Measurements from ENCODE around the gene KIF5A. TPM values are rescaled to one million over a fixed set of nuclear protein-coding genes. Genes with fewer than 3 reads are reported as not detected.
"Not testable (repeated sequence)": the region's sequence is repeated elsewhere in the genome, so short reads cannot be mapped to it uniquely, and the experiment has no call there.

KIF5A gene
- total RNA-seq, 3 donors from 2014 or later = 0.56 to 0.98 (median 0.68) TPM

DNA sequence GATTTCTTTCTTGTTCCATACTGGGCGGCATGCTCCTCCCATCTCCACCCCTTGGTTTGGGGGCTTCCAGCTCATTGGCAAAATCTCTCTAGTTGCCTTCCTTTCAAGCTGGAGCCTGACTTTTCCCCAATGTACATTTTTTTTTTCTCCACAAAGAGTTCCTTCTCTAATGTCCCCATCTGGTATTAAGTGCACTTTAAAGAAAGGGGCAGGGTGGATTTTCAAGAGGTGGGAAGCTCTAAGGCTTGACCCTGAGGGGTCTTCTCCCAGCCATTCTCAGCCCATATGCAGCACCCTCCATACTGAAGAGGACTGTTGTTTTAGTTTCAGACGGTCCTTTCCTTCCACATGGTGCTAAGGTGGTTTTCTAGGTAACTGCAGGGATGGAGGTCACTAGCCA, 35.3 kb downstream of the KIF5A start:
- DNase-seq = no peak
- H3K27me3 Mint-ChIP-seq (ENCODE audit: low read depth) = peaks cover 12% of the 10 kb centered on the region
- H3K4me1 Mint-ChIP-seq (ENCODE audit: low read depth) = peaks cover 3% of the 10 kb centered on the region
- H3K9me3 Mint-ChIP-seq = no peaks in the 10 kb centered on the region
- no peak overlapping the region for H3K4me3 Mint-ChIP-seq
- no peak for ATAC-seq
- no peaks in the 10 kb centered on the region for H3K36me3 Mint-ChIP-seq (ENCODE audit: insufficient read depth)

DNA sequence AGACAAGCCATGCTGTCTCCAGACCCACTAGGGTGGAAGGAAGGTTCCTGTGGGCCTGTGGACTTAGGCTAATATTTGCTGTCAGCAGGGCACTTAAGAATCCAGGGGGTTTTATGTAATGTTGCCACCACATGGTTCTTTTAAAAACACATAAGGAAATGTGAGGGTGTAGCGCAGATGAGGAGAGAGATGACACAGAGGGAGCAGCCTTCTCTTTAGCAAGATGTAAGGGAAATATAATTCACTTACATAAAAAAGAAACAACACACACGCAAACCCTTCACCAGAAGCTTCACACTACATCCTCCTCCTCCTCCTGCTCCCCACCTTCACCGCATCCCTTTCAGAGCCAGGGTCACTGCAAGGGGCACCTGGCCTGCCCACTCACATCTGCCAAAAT, 36.3 kb downstream of the KIF5A start:
- Mint-ChIP-seq H3K9me3 (no peaks in the 10 kb centered on the region), H3K4me3 (no peak overlapping the region), H3K36me3 (ENCODE audit: insufficient read depth) (no peaks in the 10 kb centered on the region), H3K4me1 (ENCODE audit: low read depth) (peaks cover 9% of the 10 kb centered on the region), H3K27me3 (ENCODE audit: low read depth) (peaks cover 12% of the 10 kb centered on the region)
- DNase-seq (no peak), ATAC-seq (no peak)

DNA sequence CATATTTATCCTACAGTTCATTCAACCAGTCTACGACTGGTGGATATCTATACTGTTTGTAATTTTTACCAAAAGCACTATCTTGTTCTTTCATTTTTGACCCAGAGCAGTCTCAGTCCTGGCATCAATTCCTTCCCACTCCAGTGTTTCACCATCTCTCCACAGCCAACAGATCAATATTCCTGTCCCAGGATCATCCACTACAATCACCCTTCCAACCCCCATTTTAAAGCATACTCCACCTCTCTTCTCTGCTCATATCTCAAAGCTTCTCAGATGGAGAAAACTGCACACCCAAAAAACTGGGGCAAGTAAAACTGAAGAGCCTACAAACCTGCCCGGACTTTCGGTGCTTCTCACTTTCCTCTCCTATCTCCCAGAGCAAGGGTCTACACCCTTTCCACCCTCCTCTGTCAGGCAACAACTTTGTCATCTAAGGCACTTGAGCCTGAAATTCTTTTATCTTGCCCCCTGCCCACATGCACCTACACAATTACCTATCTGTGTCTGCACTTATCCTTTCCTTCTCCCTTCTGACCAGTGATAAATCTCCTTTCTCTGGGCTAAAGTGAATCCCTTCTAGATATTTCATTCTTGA, 37.1 kb downstream of the KIF5A start:
- H3K4me1 Mint-ChIP-seq (ENCODE audit: low read depth) = peaks cover 14% of the 10 kb centered on the region
- peaks cover 12% of the 10 kb centered on the region for H3K27me3 Mint-ChIP-seq (ENCODE audit: low read depth)
- H3K36me3 Mint-ChIP-seq (ENCODE audit: insufficient read depth) = no peaks in the 10 kb centered on the region
- H3K4me3 Mint-ChIP-seq = no peak overlapping the region
- no peak for ATAC-seq
- H3K9me3 Mint-ChIP-seq = no peaks in the 10 kb centered on the region
- no peak for DNase-seq

DNA sequence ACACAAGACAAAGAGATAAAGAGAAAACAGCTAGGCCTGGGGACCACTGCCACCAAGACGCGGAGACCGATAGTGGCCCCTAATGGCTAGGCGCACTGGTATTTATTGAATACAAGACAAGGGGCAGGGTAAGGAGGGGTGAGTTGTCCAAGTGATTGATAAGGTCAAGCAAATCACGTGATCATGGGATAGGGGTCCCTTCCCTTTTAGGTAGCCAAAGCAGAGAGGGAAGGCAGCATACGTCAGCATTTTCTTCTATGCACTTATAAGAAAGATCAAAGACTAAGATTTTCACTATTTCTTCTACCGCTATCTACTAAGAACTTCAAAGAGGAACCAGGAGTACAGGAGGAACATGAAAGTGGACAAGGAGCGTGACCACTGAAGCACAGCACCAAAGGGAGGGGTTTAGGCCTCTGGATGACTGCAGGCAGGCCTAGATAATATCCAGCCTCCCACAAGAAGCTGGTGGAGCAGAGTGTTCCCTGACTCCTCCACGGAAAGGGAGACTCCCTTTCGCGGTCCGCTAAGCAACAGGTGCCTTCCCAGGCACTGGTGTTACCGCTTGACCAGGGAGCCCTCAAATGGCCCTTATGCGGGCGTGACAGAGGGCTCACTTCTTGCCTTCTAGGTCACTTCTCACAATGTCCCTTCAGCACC, 39.2 kb downstream of the KIF5A start:
- not testable (repeated sequence) for H3K9me3 Mint-ChIP-seq; H3K27me3 Mint-ChIP-seq (ENCODE audit: low read depth); H3K36me3 Mint-ChIP-seq (ENCODE audit: insufficient read depth); DNase-seq; H3K4me3 Mint-ChIP-seq; ATAC-seq
- peaks cover 25% of the 10 kb centered on the region for H3K4me1 Mint-ChIP-seq (ENCODE audit: low read depth)

DNA sequence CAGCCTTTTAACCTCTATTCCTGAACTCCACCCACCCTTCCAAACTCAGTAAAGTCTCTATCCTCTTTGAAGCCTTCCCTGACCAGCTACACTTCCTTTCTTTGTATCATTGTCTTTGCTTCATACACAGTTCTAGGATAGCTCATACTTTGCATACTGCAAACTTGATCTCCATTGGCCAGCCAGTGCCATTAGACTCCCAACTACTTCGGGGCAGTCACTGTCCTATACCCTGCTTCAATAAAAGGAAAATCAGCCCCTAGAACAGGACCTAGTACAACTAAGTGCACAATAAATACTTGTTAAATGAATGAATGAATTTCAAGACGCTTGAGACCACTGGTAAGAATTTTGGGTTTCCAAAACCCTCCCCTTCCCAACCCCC, 40.6 kb downstream of the KIF5A start:
- ATAC-seq = no peak

DNA sequence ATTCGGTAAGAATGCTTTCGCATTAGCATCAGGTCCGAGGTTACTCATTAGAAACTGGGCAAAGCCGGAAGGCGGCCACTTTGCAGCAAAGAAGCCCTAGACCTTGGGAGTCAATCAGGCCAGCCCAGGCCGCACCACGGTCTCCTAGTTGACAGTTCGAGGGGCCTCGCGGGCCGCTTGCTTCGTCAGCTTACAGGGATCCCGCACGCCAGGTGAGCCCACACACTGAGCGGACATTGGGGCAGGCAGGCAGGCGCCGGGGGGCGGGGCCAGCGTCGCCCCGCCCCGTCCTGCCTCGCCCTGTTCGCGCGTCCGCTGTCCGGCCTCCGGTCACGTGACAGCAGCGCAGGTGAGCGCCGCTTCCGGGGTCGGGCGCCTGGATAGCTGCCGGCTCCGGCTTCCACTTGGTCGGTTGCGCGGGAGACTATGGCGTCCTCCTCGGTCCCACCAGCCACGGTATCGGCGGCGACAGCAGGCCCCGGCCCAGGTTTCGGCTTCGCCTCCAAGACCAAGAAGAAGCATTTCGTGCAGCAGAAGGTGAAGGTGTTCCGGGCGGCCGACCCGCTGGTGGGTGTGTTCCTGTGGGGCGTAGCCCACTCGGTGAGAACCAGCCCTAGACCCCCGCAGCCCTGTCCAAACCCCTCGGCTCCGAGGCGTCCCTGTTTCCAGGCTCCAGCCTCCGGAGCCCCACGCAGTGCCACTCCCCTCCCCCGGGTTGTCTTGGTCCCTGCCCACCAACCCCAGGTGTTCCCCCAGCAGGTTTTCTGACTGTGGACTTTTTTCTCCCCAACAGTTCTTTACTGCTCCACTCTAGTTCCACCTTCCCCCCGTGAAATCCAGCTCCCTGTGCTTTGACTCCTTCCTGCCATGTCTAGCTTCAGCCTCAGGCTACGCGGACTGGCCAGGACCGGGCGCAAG, 41.3 kb downstream of the KIF5A start, which contains the start of gene PIP4K2C:
Gene PIP4K2C, plus strand, starts transcription at position 329 of the 918 bp plus-strand sequence. Its CDS starts 98 bp downstream, at position 427.
- Mint-ChIP-seq H3K27me3 (ENCODE audit: low read depth) (no peaks in the 10 kb centered on the region), H3K9me3 (no peaks in the 10 kb centered on the region), H3K4me1 (ENCODE audit: low read depth) (peaks cover 25% of the 10 kb centered on the region), H3K36me3 (ENCODE audit: insufficient read depth) (peaks cover 10% of the 10 kb centered on the region), H3K4me3 (peak within 1 kb of the TSS; percentile 89)
- ATAC-seq = peak; percentile 95 to 96
- peak; percentile 64 for DNase-seq

More for the DNA sequence above, 40.6 kb downstream of the KIF5A start:
- H3K27me3 Mint-ChIP-seq (ENCODE audit: low read depth) = no peaks in the 10 kb centered on the region
- H3K4me1 Mint-ChIP-seq (ENCODE audit: low read depth) = peaks cover 25% of the 10 kb centered on the region
- peaks cover 7% of the 10 kb centered on the region for H3K36me3 Mint-ChIP-seq (ENCODE audit: insufficient read depth)
- peak overlapping the region; percentile 89 for H3K4me3 Mint-ChIP-seq
- no peak for DNase-seq
- H3K9me3 Mint-ChIP-seq = no peaks in the 10 kb centered on the region

DNA sequence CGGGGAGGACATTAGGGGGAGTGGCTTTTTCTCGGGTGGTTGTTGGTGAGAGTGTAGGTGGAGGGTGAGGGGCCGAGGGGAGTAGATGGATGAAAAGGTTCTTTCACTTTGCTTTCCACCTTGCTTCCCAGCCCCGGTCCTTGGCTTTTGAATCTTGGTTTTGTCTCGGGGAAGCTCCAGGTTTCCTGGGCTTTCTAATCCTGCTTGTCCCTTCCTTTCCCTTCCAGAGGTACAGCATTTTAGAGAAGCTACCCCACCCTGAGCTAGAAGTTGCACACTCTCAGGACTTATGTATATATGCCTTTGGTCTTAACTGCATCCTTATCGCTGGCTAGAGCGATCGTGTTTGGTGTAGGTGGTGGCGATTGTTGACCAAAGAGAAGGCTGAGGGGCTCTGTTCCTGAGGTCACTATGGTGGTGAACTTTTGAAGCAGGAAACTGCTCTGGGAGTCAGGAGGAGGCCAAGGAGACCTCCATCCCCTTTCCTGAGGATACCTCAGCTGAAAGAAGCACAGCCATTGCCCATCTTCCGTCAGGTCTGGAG, 42.0 kb downstream of the KIF5A start:
- DNase-seq (no peak), ATAC-seq (no peak)
- no peaks in the 10 kb centered on the region for H3K27me3 Mint-ChIP-seq (ENCODE audit: low read depth)
- peak overlapping the region; percentile 89 for H3K4me3 Mint-ChIP-seq
- peaks cover 13% of the 10 kb centered on the region for H3K36me3 Mint-ChIP-seq (ENCODE audit: insufficient read depth)
- peaks cover 25% of the 10 kb centered on the region for H3K4me1 Mint-ChIP-seq (ENCODE audit: low read depth)
- no peaks in the 10 kb centered on the region for H3K9me3 Mint-ChIP-seq

DNA sequence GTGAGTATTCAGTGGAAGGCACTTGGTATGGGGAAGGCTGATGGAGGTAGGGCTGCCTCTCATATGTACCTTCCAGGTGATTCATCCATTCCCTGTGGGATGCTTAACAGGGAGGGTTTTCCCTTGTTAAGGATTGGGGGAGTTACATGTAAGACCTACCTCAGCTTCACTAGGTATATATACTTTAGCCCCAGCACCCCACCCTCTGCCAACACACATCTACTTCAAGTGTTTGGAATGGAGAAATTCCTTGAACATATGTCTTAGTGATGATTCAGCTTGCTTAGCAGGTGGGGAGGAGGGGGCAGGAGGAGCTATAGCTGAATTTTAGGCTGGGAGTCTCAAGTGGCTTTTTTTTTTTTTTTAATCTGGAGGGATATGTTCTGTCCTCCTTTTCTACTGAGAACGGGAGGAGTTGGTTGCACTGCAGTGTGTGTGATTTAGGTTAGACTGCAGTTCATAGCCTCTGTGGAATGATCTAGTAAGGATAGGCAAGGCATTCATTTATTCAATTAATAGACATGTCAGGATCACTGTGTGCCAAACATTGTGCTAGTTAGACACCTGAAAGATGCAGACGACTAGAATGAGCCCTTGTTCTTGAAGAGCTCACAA, 42.8 kb downstream of the KIF5A start:
- H3K4me3 Mint-ChIP-seq = peak overlapping the region; percentile 89
- ATAC-seq (no peak), DNase-seq (no peak)
- H3K27me3 Mint-ChIP-seq (ENCODE audit: low read depth) = no peaks in the 10 kb centered on the region
- H3K9me3 Mint-ChIP-seq = no peaks in the 10 kb centered on the region
- H3K36me3 Mint-ChIP-seq (ENCODE audit: insufficient read depth) = peaks cover 19% of the 10 kb centered on the region
- H3K4me1 Mint-ChIP-seq (ENCODE audit: low read depth) = peaks cover 25% of the 10 kb centered on the region

DNA sequence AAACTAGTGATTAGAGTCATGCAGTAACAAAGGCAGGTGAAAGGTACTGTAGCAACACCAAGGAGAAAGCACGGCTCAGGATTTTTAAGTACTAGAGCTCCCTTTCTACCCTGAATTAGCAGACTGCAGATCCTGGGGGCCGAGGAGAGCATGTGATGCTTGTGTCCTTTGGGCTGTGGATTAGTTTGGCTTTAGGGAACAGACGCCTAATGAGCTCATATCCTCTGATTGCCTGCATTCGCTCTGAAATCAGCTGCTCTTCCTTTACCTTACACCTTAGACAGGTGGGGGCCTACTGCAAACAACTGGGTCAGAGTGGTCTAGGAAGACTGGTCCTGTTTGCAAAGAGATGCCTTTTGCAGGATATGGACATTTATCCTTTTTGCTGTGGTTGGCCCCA, 43.3 kb downstream of the KIF5A start:
- DNase-seq = no peak
- no peaks in the 10 kb centered on the region for H3K9me3 Mint-ChIP-seq
- ATAC-seq = no peak
- no peak overlapping the region for H3K4me3 Mint-ChIP-seq
- H3K4me1 Mint-ChIP-seq (ENCODE audit: low read depth) = peaks cover 25% of the 10 kb centered on the region
- H3K36me3 Mint-ChIP-seq (ENCODE audit: insufficient read depth) = peaks cover 21% of the 10 kb centered on the region
- no peaks in the 10 kb centered on the region for H3K27me3 Mint-ChIP-seq (ENCODE audit: low read depth)

DNA sequence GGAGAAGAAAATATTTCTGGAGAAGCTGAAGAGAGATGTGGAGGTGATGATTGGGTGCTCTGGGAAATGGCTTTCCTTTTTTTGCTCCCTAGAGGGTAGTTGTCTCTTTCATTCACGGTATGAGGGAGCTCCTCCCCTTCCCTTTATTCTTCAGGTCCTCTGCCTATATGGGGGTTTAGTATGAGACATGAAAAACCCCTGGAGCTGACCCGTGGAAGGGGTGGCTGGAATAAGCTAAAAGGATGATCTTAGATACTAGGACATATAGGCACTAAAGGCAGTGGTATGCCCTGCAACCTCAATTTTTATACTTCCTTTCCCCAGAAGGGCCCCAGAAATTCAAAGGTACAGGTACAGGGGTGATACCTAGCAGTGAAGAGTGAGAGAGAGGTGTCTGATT, 50.6 kb downstream of the KIF5A start:
- DNase-seq (no peak), ATAC-seq (no peak)
- Mint-ChIP-seq H3K9me3 (no peaks in the 10 kb centered on the region), H3K36me3 (ENCODE audit: insufficient read depth) (peaks cover 45% of the 10 kb centered on the region), H3K4me1 (ENCODE audit: low read depth) (peaks cover 19% of the 10 kb centered on the region), H3K4me3 (no peak overlapping the region), H3K27me3 (ENCODE audit: low read depth) (no peaks in the 10 kb centered on the region)

DNA sequence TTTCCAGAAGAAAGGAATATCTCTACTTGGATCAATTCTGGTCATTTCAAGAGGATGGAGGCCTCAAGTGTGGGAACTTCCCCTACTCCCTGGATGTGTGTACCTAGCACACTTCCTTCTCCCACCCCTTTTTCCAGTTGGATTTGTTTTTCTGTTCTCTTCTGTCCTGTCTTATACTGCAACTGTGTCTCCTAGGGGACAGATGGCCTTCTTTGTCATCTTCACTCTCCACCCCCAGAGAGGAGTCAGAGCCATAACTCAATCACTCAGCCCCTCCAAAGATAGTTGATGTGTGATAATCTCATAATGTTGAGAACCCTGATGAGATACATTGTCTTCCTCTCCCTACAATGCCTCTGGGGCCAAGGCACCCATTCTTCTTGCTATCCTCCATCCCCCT, 52.7 kb downstream of the KIF5A start:
- H3K27me3 Mint-ChIP-seq (ENCODE audit: low read depth) = no peaks in the 10 kb centered on the region
- H3K9me3 Mint-ChIP-seq = no peaks in the 10 kb centered on the region
- peaks cover 25% of the 10 kb centered on the region for H3K4me1 Mint-ChIP-seq (ENCODE audit: low read depth)
- peaks cover 34% of the 10 kb centered on the region for H3K36me3 Mint-ChIP-seq (ENCODE audit: insufficient read depth)
- no peak overlapping the region for H3K4me3 Mint-ChIP-seq
- ATAC-seq (no peak), DNase-seq (no peak)

DNA sequence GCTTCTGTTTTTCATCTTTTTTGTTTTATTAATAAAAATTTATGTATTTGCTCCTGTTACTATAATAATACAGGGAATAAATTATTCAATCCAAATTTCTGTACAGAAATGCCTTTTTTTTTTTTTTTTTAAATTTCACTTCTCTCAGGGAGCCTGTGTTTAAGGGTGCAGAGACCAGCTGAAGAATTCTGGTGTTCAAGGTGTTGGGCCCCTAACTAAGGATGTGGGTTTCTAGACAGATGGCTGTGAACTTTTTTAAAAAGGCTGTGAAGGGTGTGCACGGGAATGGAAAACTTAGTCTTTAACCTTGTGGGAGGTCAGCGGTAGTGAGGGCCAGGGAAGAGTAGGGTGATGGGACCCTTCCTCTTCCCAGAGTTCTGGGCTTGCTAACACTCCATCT, 53.5 kb downstream of the KIF5A start:
- Mint-ChIP-seq H3K9me3 (no peaks in the 10 kb centered on the region), H3K4me3 (peak overlapping the region; percentile 74), H3K4me1 (ENCODE audit: low read depth) (peaks cover 25% of the 10 kb centered on the region), H3K27me3 (ENCODE audit: low read depth) (no peaks in the 10 kb centered on the region), H3K36me3 (ENCODE audit: insufficient read depth) (peaks cover 31% of the 10 kb centered on the region)
- DNase-seq (no peak), ATAC-seq (no peak)

DNA sequence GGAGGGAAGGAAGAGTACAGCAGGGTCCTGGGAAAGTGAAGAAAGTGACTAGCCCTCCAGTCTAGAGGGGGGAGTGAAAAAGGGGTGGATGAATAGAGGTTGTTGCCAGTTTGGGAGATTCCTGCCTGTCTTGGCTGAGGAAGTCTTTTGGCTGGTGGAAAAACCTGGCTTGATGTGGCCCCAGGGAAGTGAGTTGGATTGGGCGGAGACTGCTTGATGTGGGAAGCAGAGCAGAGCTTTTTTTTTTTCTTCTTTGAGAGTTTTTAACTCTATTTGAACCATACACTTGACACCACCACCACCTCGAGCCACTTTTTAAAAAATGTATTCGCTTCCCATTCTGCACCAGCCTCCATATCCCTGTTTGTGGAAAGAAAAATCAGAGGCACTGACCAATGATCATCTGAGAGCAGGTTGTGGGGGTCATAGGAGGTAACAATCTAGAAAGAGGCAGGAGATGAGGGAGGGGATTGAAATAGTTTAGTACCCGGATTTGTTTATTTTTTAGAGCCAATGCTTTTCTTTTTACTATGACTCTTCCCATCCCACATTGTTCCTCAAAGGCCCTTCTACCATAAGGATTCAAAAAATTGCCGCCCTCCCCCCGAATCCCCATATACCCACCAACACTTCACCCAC, 54.1 kb downstream of the KIF5A start:
- H3K27me3 Mint-ChIP-seq (ENCODE audit: low read depth) = no peaks in the 10 kb centered on the region
- no peak for DNase-seq
- no peaks in the 10 kb centered on the region for H3K9me3 Mint-ChIP-seq
- peaks cover 28% of the 10 kb centered on the region for H3K36me3 Mint-ChIP-seq (ENCODE audit: insufficient read depth)
- ATAC-seq = no peak
- H3K4me1 Mint-ChIP-seq (ENCODE audit: low read depth) = peaks cover 25% of the 10 kb centered on the region
- peak overlapping the region; percentile 74 for H3K4me3 Mint-ChIP-seq
